ENCODE results near the gene SULT2B1. TPM values are rescaled to one million over a fixed set of nuclear protein-coding genes. Genes with fewer than 3 reads are reported as not detected.
"Not testable (repeated sequence)": the region's sequence is repeated elsewhere in the genome, so short reads cannot be mapped to it uniquely, and the experiment has no call there.

Gene SULT2B1
- total RNA-seq, 1 donor: not detected

- Histone ChIP-seq H3K4me3 (ENCODE audit: low read length) (no peak overlapping the region), H3K4me1 (ENCODE audit: insufficient read depth, low read length) (peaks cover 15% of the 10 kb centered on the region), H3K27me3 (ENCODE audit: insufficient read depth, low read length) (peaks cover 16% of the 10 kb centered on the region), H3K9me3 (ENCODE audit: low read depth, low read length) (no peaks in the 10 kb centered on the region)
Observed at GRCh38 chr19:48516536-48516935, 35.4 kb upstream of the SULT2B1 start.

- H3K4me1 ChIP-seq (ENCODE audit: insufficient read depth, low read length): peaks cover 4% of the 10 kb centered on the region
- H3K4me3 ChIP-seq (ENCODE audit: low read length): no peak overlapping the region
- no peaks in the 10 kb centered on the region for H3K9me3 ChIP-seq (ENCODE audit: low read depth, low read length)
- H3K27me3 ChIP-seq (ENCODE audit: insufficient read depth, low read length): peaks cover 2% of the 10 kb centered on the region
Observed at GRCh38 chr19:48518207-48518606, 33.8 kb upstream of the SULT2B1 start.

GRCh38 chr19:48519426-48519825, 32.5 kb upstream of the SULT2B1 start:
- not testable (repeated sequence) for H3K27me3 ChIP-seq (ENCODE audit: insufficient read depth, low read length); H3K9me3 ChIP-seq (ENCODE audit: low read depth, low read length); H3K4me1 ChIP-seq (ENCODE audit: insufficient read depth, low read length); H3K4me3 ChIP-seq (ENCODE audit: low read length)

GRCh38 chr19:48520134-48520533, 31.8 kb upstream of the SULT2B1 start:
- no peaks in the 10 kb centered on the region for H3K27me3 ChIP-seq (ENCODE audit: insufficient read depth, low read length)
- H3K4me3 ChIP-seq (ENCODE audit: low read length): no peak overlapping the region
- H3K9me3 ChIP-seq (ENCODE audit: low read depth, low read length): peaks cover 6% of the 10 kb centered on the region
- no peaks in the 10 kb centered on the region for H3K4me1 ChIP-seq (ENCODE audit: insufficient read depth, low read length)

GRCh38 chr19:48524221-48524620, 27.8 kb upstream of the SULT2B1 start:
- Histone ChIP-seq H3K9me3 (ENCODE audit: low read depth, low read length) (peaks cover 6% of the 10 kb centered on the region), H3K4me1 (ENCODE audit: insufficient read depth, low read length) (no peaks in the 10 kb centered on the region), H3K4me3 (ENCODE audit: low read length) (no peak overlapping the region), H3K27me3 (ENCODE audit: insufficient read depth, low read length) (no peaks in the 10 kb centered on the region)

- H3K27me3 ChIP-seq (ENCODE audit: insufficient read depth, low read length): no peaks in the 10 kb centered on the region
- no peaks in the 10 kb centered on the region for H3K4me1 ChIP-seq (ENCODE audit: insufficient read depth, low read length)
Observed at GRCh38 chr19:48524732-48525131, 27.2 kb upstream of the SULT2B1 start.

GRCh38 chr19:48529156-48529555, 22.8 kb upstream of the SULT2B1 start:
- no peaks in the 10 kb centered on the region for H3K4me1 ChIP-seq (ENCODE audit: insufficient read depth, low read length)
- H3K9me3 ChIP-seq (ENCODE audit: low read depth, low read length): peaks cover 5% of the 10 kb centered on the region
- no peak overlapping the region for H3K4me3 ChIP-seq (ENCODE audit: low read length)
- H3K27me3 ChIP-seq (ENCODE audit: insufficient read depth, low read length): no peaks in the 10 kb centered on the region

More at GRCh38 chr19:48524732-48525131, 27.2 kb upstream of the SULT2B1 start:
- H3K9me3 ChIP-seq (ENCODE audit: low read depth, low read length): peaks cover 6% of the 10 kb centered on the region
- no peak overlapping the region for H3K4me3 ChIP-seq (ENCODE audit: low read length)

- Histone ChIP-seq H3K4me3 (ENCODE audit: low read length) (no peak overlapping the region), H3K4me1 (ENCODE audit: insufficient read depth, low read length) (no peaks in the 10 kb centered on the region), H3K9me3 (ENCODE audit: low read depth, low read length) (no peaks in the 10 kb centered on the region), H3K27me3 (ENCODE audit: insufficient read depth, low read length) (no peaks in the 10 kb centered on the region)
Observed at GRCh38 chr19:48530066-48530720, 21.8 kb upstream of the SULT2B1 start.

- no peaks in the 10 kb centered on the region for H3K9me3 ChIP-seq (ENCODE audit: low read depth, low read length)
- no peaks in the 10 kb centered on the region for H3K4me1 ChIP-seq (ENCODE audit: insufficient read depth, low read length)
- H3K27me3 ChIP-seq (ENCODE audit: insufficient read depth, low read length): no peaks in the 10 kb centered on the region
Observed at GRCh38 chr19:48530770-48531169, 21.2 kb upstream of the SULT2B1 start.

GRCh38 chr19:48533770-48534169, 18.2 kb upstream of the SULT2B1 start:
- no peaks in the 10 kb centered on the region for H3K27me3 ChIP-seq (ENCODE audit: insufficient read depth, low read length)
- H3K9me3 ChIP-seq (ENCODE audit: low read depth, low read length): no peaks in the 10 kb centered on the region
- no peaks in the 10 kb centered on the region for H3K4me1 ChIP-seq (ENCODE audit: insufficient read depth, low read length)
- H3K4me3 ChIP-seq (ENCODE audit: low read length): no peak overlapping the region

More at GRCh38 chr19:48530770-48531169, 21.2 kb upstream of the SULT2B1 start:
- no peak overlapping the region for H3K4me3 ChIP-seq (ENCODE audit: low read length)

- Histone ChIP-seq H3K4me3 (ENCODE audit: low read length) (no peak overlapping the region), H3K4me1 (ENCODE audit: insufficient read depth, low read length) (no peaks in the 10 kb centered on the region), H3K9me3 (ENCODE audit: low read depth, low read length) (no peaks in the 10 kb centered on the region), H3K27me3 (ENCODE audit: insufficient read depth, low read length) (no peaks in the 10 kb centered on the region)
Observed at GRCh38 chr19:48537541-48537940, 14.4 kb upstream of the SULT2B1 start.

GRCh38 chr19:48538057-48538456, 13.9 kb upstream of the SULT2B1 start:
- not testable (repeated sequence) for H3K27me3 ChIP-seq (ENCODE audit: insufficient read depth, low read length); H3K9me3 ChIP-seq (ENCODE audit: low read depth, low read length); H3K4me3 ChIP-seq (ENCODE audit: low read length); H3K4me1 ChIP-seq (ENCODE audit: insufficient read depth, low read length)

GRCh38 chr19:48539503-48540096, 12.4 kb upstream of the SULT2B1 start:
- Histone ChIP-seq H3K4me3 (ENCODE audit: low read length) (no peak overlapping the region), H3K4me1 (ENCODE audit: insufficient read depth, low read length) (no peaks in the 10 kb centered on the region), H3K9me3 (ENCODE audit: low read depth, low read length) (no peaks in the 10 kb centered on the region), H3K27me3 (ENCODE audit: insufficient read depth, low read length) (no peaks in the 10 kb centered on the region)

GRCh38 chr19:48540110-48540509, 11.9 kb upstream of the SULT2B1 start:
- Histone ChIP-seq H3K27me3 (ENCODE audit: insufficient read depth, low read length) (no peaks in the 10 kb centered on the region), H3K4me3 (ENCODE audit: low read length) (no peak overlapping the region), H3K4me1 (ENCODE audit: insufficient read depth, low read length) (no peaks in the 10 kb centered on the region), H3K9me3 (ENCODE audit: low read depth, low read length) (no peaks in the 10 kb centered on the region)

GRCh38 chr19:48541813-48542212, 10.2 kb upstream of the SULT2B1 start:
- Histone ChIP-seq H3K9me3 (ENCODE audit: low read depth, low read length) (no peaks in the 10 kb centered on the region), H3K4me1 (ENCODE audit: insufficient read depth, low read length) (no peaks in the 10 kb centered on the region), H3K4me3 (ENCODE audit: low read length) (no peak overlapping the region), H3K27me3 (ENCODE audit: insufficient read depth, low read length) (no peaks in the 10 kb centered on the region)

- H3K4me3 ChIP-seq (ENCODE audit: low read length): no peak overlapping the region
- no peaks in the 10 kb centered on the region for H3K27me3 ChIP-seq (ENCODE audit: insufficient read depth, low read length)
- H3K9me3 ChIP-seq (ENCODE audit: low read depth, low read length): no peaks in the 10 kb centered on the region
- H3K4me1 ChIP-seq (ENCODE audit: insufficient read depth, low read length): no peaks in the 10 kb centered on the region
Observed at GRCh38 chr19:48543121-48543710, 8.8 kb upstream of the SULT2B1 start.

Measured in mononuclear cell (primary cell).